GM19035 (cell line): ENCODE measurements around the gene RPS6KB2.
"Not testable (repeated sequence)": the region's sequence is repeated elsewhere in the genome, so short reads cannot be mapped to it uniquely, and the experiment has no call there.

Source experiments
- ATAC-seq: cut with Tn5 transposase; IDR thresholded peaks from one replicate; pipeline ENCODE4 v1.9.1; 2021; ENCODE audit not compliant: unreplicated experiment

RPS6KB2 gene

DNA sequence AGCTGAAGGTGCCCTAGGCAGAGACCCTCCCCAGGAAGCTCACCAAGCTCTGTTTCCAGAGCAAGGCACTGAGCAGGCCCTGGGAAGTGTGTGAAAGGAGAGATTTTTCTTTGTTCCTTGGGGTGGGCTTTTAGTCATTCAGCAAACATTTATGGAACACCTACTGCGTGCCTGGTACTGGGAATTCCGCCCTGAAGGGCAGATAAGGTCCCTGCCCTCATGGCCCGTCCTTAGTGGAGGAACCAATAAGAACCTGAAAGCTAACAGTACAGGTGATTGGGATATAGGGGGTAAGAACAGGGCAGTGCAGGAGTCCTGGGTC, 36.9 kb downstream of the RPS6KB2 start:
- ATAC-seq = no peak

DNA sequence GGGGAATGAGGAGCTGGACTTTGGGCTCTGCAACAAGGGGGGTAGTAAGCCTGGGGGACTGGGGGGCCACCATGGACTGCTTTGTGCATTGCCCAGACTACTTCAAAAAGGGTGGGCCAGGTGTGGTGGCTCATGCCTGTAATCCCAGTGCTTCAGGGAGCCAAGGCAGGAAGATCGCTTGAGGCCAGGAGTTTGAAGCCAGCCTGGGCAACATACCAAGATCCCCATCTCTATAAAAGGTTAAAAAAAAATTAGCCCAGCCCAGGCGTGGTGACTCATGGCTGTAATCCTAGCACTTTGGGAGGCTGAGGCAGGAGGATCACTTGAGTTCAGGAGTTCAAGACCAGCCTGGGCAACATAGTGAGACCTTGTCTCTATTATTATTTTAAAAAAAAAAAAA, 37.2 kb downstream of the RPS6KB2 start:
- ATAC-seq = not testable (repeated sequence)

DNA sequence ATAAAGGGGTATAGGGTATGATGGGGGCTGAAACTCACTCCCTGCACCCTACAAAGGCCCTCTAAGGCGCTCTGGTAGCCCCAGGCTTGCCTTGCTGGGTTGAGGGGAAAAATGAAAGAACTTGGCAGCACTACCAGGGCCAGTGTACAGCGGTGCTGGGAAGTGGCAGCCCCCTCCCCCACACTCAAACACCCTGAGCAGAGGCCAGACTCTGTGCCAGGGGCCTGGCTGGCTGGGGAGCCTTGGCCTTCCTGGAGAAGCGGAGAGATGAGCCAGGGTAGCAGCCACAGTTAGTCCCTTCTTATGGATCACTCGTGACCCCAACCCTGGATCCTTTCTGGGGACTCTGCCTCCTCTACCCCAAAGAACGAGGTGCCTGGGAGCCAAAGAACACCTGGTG, 38.1 kb downstream of the RPS6KB2 start:
- no peak for ATAC-seq

GRCh38 chr11:67466962-67467771, 38.9 kb downstream of the RPS6KB2 start:
- ATAC-seq = no peak

- ATAC-seq = no peak
These were observed 39.8 kb downstream of the RPS6KB2 start for GRCh38 chr11:67468056-67468455.

- ATAC-seq = no peak
These were observed 40.1 kb downstream of the RPS6KB2 start for GRCh38 chr11:67468456-67468758.

GRCh38 chr11:67468759-67469507, 40.6 kb downstream of the RPS6KB2 start, which contains the start of gene TMEM134:
TMEM134 (minus strand) TSS chr11:67469251; CDS start chr11:67469192, 59 bp downstream.
- peak; percentile 73 for ATAC-seq

DNA sequence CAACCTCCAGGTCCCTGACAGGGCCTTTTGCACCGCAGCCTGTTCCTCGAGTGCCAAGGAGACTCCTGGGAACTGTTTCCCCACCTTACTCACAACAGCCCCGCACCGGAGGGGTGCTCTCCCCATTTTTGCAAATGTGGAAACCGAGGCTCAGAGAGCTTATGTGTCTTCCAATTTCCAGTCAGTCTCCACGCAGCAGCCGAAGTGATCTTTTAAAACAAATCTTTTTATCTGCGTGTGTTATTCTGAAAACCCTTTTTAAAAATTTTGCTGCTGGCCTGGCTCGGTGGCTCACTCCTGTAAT, 41.2 kb downstream of the RPS6KB2 start:
- no peak for ATAC-seq

DNA sequence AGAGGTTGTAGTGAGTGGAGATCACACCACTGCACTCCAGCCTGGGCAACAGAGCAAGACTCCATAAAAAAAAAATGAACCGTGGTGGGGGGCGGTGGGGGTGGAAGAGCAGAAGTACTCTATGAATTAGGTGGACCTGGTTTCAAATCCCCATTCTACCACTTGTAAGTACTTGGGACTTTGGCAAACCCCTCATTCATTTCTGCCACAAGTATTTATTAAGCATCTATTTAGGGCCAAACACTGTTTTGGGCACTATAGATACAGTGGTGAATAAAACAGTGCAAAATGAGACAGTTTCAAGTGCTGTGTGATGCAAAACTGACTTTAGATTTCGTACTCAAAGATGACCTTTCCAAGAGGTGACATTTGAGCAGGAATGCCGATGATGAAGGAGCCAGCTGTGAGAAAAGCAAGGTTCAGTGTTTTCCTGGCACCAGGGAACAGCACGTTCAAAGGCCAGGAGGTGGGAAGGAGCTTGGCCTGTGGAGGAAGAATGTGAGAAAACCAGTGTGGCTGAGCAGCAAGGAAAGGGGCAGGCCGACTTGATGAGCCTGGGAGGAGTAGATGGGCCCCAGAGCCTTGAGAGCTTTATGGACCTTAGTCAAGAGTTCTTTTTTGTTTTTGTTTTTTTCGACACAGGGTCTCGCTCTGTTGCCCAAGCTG, 42.2 kb downstream of the RPS6KB2 start:
- ATAC-seq = no peak

- no peak for ATAC-seq
These were observed 44.6 kb downstream of the RPS6KB2 start for GRCh38 chr11:67472882-67473281.

DNA sequence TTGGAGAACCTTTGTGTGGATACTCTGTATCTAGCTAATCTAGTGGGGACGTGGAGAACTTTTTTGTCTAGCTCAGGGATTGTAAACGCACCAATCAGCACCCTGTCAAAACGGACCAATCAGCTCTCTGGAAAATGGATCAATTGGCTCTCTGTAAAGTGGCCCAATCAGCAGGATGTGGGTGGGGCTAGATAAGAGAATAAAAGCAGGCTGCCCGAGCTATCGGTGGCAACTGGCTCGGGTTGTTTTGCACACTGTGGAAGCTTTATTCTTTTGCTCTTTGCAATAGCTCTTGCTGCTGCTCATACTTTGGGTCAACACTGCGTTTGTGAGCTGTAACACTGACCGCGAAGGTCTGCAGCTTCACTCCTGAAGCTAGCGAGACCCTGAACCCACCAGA, 48.4 kb downstream of the RPS6KB2 start:
- ATAC-seq = not testable (repeated sequence)

DNA sequence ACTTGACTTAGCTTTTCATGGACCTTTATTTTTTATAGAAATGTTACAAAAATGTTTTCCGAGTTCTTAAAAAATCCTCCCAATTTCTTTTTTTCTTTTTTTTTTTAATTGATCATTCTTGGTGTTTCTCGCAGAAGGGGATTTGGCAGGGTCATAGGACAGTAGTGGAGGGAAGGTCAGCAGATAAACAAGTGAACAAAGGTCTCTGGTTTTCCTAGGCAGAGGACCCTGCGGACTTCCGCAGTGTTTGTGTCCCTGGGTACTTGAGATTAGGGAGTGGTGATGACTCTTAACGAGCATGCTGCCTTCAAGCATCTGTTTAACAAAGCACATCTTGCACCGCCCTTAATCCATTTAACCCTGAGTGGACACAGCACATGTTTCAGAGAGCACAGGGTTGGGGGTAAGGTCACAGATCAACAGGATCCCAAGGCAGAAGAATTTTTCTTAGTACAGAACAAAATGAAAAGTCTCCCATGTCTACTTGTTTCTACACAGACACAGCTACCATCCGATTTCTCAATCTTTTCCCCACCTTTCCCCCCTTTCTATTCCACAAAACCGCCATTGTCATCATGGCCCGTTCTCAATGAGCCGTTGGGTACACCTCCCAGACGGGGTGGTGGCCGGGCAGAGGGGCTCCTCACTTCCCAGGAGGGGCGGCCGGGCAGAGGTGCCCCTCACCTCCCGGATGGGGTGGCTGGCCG, 49.2 kb downstream of the RPS6KB2 start:
- ATAC-seq = not testable (repeated sequence)

GRCh38 chr11:67482275-67482826, 54.1 kb downstream of the RPS6KB2 start:
- peak; percentile 11 for ATAC-seq

DNA sequence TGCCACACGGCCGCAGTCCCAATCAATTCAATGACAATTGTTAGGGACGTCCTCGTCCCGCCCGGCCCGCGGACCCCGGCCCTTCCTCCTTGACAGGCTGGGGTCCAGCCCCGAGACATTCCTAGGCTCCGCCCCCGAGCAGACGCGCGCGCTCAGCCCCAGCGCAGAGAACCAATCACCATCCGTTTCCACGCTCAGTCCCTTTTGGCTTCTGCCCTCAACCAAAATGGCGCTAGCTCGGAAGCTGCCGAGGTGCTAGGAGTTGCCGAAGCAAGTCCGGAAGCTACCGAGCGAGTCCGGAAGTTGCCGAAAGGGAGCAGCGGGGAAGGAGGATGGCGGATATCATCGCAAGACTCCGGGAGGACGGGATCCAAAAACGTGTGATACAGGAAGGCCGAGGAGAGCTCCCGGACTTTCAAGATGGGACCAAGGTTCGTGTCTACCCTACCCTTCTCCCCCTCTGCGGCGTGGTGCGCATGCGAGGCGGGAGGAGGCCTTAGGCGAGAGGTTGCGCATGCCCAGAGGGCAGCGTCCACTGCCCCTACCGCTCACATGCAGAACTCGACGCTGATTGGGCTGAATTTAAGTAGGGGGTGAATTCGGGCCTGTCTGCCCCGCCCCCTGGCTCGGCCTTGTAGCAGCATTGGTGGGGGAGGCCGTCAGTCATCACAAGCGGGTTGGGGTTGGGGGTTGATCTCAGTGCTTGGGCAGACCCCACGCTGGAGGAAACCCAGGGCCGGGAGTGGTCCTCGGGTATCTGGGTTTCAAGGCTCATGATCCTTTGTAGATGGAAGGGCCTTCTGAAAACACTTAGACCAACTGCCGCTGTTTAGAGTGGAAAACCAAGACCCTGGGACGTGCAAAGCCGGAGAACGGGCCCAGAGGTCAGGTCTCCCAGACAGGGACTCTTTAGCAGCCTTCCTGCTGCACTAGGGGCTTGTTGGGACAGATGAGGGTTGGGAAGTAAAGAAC, 54.8 kb downstream of the RPS6KB2 start, which contains the start of gene AIP:
TSS of gene AIP (plus strand) at position 200 of the 972 bp plus-strand sequence. CDS start at position 333, 133 bp downstream.
- peak; percentile 66 for ATAC-seq

GRCh38 chr11:67483831-67484665, 55.8 kb downstream of the RPS6KB2 start:
- no peak for ATAC-seq

DNA sequence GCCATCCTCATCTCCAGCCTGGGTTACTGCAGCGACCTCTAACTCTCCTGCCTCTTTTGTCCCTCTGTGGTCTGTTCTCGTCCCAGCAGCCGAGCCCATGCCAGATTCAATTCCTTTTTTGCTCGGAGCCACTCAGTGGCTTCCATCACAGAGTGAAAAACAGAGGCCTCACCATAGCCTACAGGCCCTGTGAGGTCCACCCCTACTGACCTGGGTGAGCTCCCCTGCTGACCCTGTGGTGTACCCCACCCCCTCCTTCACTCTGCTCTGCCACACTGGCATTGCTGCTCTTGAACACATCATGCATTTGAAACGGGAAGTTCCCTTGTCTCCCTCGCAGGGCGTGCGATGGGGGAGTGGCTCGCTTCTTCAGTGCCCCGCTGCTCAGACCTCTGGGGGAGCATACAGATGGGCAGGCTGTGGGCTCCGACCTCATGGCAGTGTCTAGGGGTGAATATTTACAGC, 56.6 kb downstream of the RPS6KB2 start:
- no peak for ATAC-seq
